ENCODE measurements around the gene MMP24. TPM values are rescaled to one million over a fixed set of nuclear protein-coding genes. Genes with fewer than 3 reads are reported as not detected.

The MMP24 gene
- total and polyA plus RNA-seq, 2 of the 13 experiments (the other 11 are each of a cell fraction or from before 2014, with no cell fraction given), result 0.29 to 0.35 TPM

- Histone ChIP-seq H3K9me3 (ENCODE audit: low read length) (no peaks in the 10 kb centered on the region), H3K4me3 (replicated peaks in 1 of 3; ENCODE audit: insufficient read depth in 1 of 3, low read depth in 2 of 3, low read length in 3 of 3) (no peak overlapping the region), H3K36me3 (replicated peaks in 1 of 2; ENCODE audit: control insufficient read depth in 1 of 2, insufficient read depth in 2 of 2, low read length in 2 of 2) (no peaks in the 10 kb centered on the region), H3K79me2 (ENCODE audit: insufficient read depth, low read length) (no peaks in the 10 kb centered on the region), H3K9ac (ENCODE audit: insufficient read depth, low read depth, low read length) (no peak overlapping the region), H3K4me1 (ENCODE audit: insufficient read depth, low read length) (peaks cover 24% of the 10 kb centered on the region), H3K27ac (ENCODE audit: extremely low read length, insufficient read depth, low read length) (no peak overlapping the region), H3K4me2 (ENCODE audit: low read depth, low read length) (no peak overlapping the region), H2AFZ (ENCODE audit: low read length) (no peak overlapping the region), H4K20me1 (ENCODE audit: insufficient read depth, low read length) (no peaks in the 10 kb centered on the region), H3K27me3 (ENCODE audit: control insufficient read depth in 1 of 2, insufficient read depth in 2 of 2, low read length in 2 of 2) (no peaks in the 10 kb centered on the region)
- in situ Hi-C loops (cut with HindIII; ENCODE audit: extremely low pct_ligation_motif_present, low pct_unique_long_range_greater_than_20kb) (no loop called here), intact Hi-C loops (cut with micrococcal nuclease; ENCODE audit: unreplicated experiment) (no loop called here)
- 18% methylated on average over 8 of the region's 8 CpGs for WGBS (ENCODE audit: low lambda C conversion rate)
- POLR2A ChIA-PET, result no interaction called here
- ATAC-seq (no peak), FAIRE-seq (no peak), DNase-seq (ENCODE audit: low spot score) (no peak)
- BruUV-seq (replicated peaks), result no TSS peak
- TF ChIP-seq, protein P1, sequence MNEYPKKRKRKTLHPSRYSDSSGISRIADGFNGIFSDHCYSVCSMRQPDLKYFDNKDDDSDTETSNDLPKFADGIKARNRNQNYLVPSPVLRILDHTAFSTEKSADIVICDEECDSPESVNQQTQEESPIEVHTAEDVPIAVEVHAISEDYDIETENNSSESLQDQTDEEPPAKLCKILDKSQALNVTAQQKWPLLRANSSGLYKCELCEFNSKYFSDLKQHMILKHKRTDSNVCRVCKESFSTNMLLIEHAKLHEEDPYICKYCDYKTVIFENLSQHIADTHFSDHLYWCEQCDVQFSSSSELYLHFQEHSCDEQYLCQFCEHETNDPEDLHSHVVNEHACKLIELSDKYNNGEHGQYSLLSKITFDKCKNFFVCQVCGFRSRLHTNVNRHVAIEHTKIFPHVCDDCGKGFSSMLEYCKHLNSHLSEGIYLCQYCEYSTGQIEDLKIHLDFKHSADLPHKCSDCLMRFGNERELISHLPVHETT (CRISPR knock-in tag; conservative IDR thresholded peaks at IDR 0.05), result no peak
- 0 out of 2 replicates have a peak, but pooled peaks have one; percentile 38 for TF ChIP-seq ZBTB26 (CRISPR knock-in tag; IDR thresholded peaks at IDR 0.05; ENCODE audit: borderline replicate concordance)
- 0 out of 2 replicates have a peak, but pooled peaks have one; percentile 5 for TF ChIP-seq HNF4A (CRISPR knock-in tag; IDR thresholded peaks at IDR 0.05)
- TF ChIP-seq PAF1 (CRISPR knock-in tag; IDR thresholded peaks at IDR 0.05), result no peak
- peak in 1 of 2 experiments; percentile 56; a peak in 1 of 4 replicates for TF ChIP-seq REST (IDR thresholded peaks at IDR 0.05; ENCODE audit: borderline replicate concordance in 1 of 2, low read depth in 1 of 2, low read length in 2 of 2)
- TF ChIP-seq MBNL3 (CRISPR knock-in tag; conservative IDR thresholded peaks at IDR 0.05), result no peak
- TF ChIP-seq, protein P2, sequence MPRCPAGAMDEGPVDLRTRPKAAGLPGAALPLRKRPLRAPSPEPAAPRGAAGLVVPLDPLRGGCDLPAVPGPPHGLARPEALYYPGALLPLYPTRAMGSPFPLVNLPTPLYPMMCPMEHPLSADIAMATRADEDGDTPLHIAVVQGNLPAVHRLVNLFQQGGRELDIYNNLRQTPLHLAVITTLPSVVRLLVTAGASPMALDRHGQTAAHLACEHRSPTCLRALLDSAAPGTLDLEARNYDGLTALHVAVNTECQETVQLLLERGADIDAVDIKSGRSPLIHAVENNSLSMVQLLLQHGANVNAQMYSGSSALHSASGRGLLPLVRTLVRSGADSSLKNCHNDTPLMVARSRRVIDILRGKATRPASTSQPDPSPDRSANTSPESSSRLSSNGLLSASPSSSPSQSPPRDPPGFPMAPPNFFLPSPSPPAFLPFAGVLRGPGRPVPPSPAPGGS (CRISPR knock-in tag; IDR thresholded peaks at IDR 0.05), result 0 out of 2 replicates have a peak, but pooled peaks have one; percentile 36
- CTCF ChIA-PET (ENCODE audit: low intra/inter-chr PET ratio, low total read pairs), result no interaction called here
These were observed 30.9 kb downstream of the MMP24 start for GRCh38 chr20:35257175-35257909.

Data from HepG2 (cell line).